GM23338 (cell line): Measurements from ENCODE around the gene DACH1. TPM values are rescaled to one million over a fixed set of nuclear protein-coding genes. Genes with fewer than 3 reads are reported as not detected.

ENCODE experiments used
- ATAC-seq: fragments of 200-7000 bp; cut with Tn5 transposase; 3 replicates; pipeline ENCODE4 v1.9.1; 2020
- DNase-seq: peaks from one replicate; pipeline ENCODE4 v3.0.0-alpha.2; 2015; ENCODE audit warnings: low spot score
- H2AFZ ChIP-seq: fragments of 200-600 bp; sonication (generic); 2 replicates; pipeline ENCODE4 v1.8.0; 2016; ENCODE audit warnings: antibody characterized with exemption, mild to moderate bottlenecking, moderate library complexity
- H3F3A ChIP-seq: fragments of 200-600 bp; sonication (generic); replicated peaks from 2 replicates; pipeline ENCODE4 v1.8.0; 2017; ENCODE audit warnings: antibody characterized with exemption, mixed run types, low read depth
- H3K27ac ChIP-seq: fragments of 200-600 bp; sonication (generic); 2 replicates; pipeline ENCODE4 v1.6.1; 2016; ENCODE audit warnings: low read depth
- H3K27me3 ChIP-seq: fragments of 200-600 bp; sonication (generic); 2 replicates; pipeline ENCODE4 v1.8.0; 2016; ENCODE audit warnings: mild to moderate bottlenecking, mixed run types, moderate library complexity; ENCODE audit not compliant: insufficient read depth
- H3K36me3 ChIP-seq: fragments of 200-600 bp; sonication (generic); 2 replicates; pipeline ENCODE4 v1.8.0; 2016; ENCODE audit warnings: mild to moderate bottlenecking; ENCODE audit not compliant: insufficient read depth
- H3K4me1 ChIP-seq: fragments of 200-600 bp; sonication (generic); 2 replicates; pipeline ENCODE4 v1.8.0; 2016; ENCODE audit warnings: mild to moderate bottlenecking, moderate library complexity; ENCODE audit not compliant: insufficient read depth
- H3K4me2 ChIP-seq: fragments of 200-600 bp; sonication (generic); 2 replicates; pipeline ENCODE4 v1.7.1; 2017; ENCODE audit warnings: mixed run types
- H3K4me3 ChIP-seq: fragments of 200-600 bp; sonication (generic); 2 replicates; pipeline ENCODE4 v1.6.1; 2016; ENCODE audit warnings: mixed run types
- H3K79me2 ChIP-seq: fragments of 200-600 bp; sonication (generic); replicated peaks from 2 replicates; pipeline ENCODE4 v1.8.0; 2017; ENCODE audit warnings: mild to moderate bottlenecking; ENCODE audit not compliant: insufficient read depth
- H3K9me2 ChIP-seq: fragments of 200-600 bp; sonication (generic); 2 replicates; pipeline ENCODE4 v1.8.0; 2017; ENCODE audit not compliant: insufficient read depth
- H4K20me1 ChIP-seq: fragments of 200-600 bp; sonication (generic); replicated peaks from 2 replicates; pipeline ENCODE4 v1.8.0; 2017; ENCODE audit warnings: mild to moderate bottlenecking; ENCODE audit not compliant: insufficient read depth
- H3K27ac Mint-ChIP-seq: 2 replicates; pipeline ENCODE4 v1.8.0; 2020; ENCODE audit warnings: inconsistent platforms, mild to moderate bottlenecking, moderate library complexity, mixed read lengths
- H3K27me3 Mint-ChIP-seq: 3 replicates; pipeline ENCODE4 v1.8.0; 2022; ENCODE audit warnings: low read depth, mild to moderate bottlenecking, moderate library complexity, mixed read lengths, inconsistent platforms; ENCODE audit not compliant: insufficient read depth, poor library complexity
- H3K36me3 Mint-ChIP-seq: 3 replicates; pipeline ENCODE4 v1.8.0; 2021; ENCODE audit warnings: low read depth, mild to moderate bottlenecking, inconsistent platforms, moderate library complexity, mixed read lengths
- H3K4me1 Mint-ChIP-seq: 3 replicates; pipeline ENCODE4 v1.8.0; 2020; ENCODE audit warnings: mild to moderate bottlenecking, inconsistent platforms, mixed read lengths
- H3K4me3 Mint-ChIP-seq: 3 replicates; pipeline ENCODE4 v1.8.0; 2021; ENCODE audit warnings: moderate library complexity, mild to moderate bottlenecking, inconsistent platforms, mixed read lengths
- H3K9me3 Mint-ChIP-seq: 3 replicates; pipeline ENCODE4 v1.8.0; 2020; ENCODE audit warnings: moderate library complexity, mild to moderate bottlenecking, inconsistent platforms, mixed read lengths
- CTCF ChIP-seq, 2 experiments: fragments of 200-600 bp in 1 of 2; sonication (generic) in 1 of 2; conservative IDR thresholded peaks; 2 replicates each; pipeline versions ENCODE4 v1.5.1 to v1.6.1; 2016 to 2017; ENCODE audit warnings: antibody characterized with exemption in 2 of 2, low read depth in 2 of 2, mild to moderate bottlenecking in 2 of 2, moderate library complexity in 1 of 2
- EZH2 ChIP-seq: fragments of 200-600 bp; sonication (generic); IDR thresholded peaks from one replicate; pipeline ENCODE4 v1.8.0; 2017; ENCODE audit warnings: antibody characterized with exemption, mild to moderate bottlenecking, low read depth; ENCODE audit not compliant: unreplicated experiment
- EZH2phosphoT487 ChIP-seq: fragments of 200-600 bp; sonication (generic); IDR thresholded peaks from one replicate; pipeline ENCODE4 v1.8.1; 2018; ENCODE audit warnings: antibody characterized with exemption; ENCODE audit not compliant: unreplicated experiment
- NANOG ChIP-seq: IDR thresholded peaks from 2 replicates; pipeline ENCODE4 v1.6.1; 2016; ENCODE audit warnings: antibody characterized with exemption, borderline replicate concordance
- POLR2AphosphoS5 ChIP-seq: IDR thresholded peaks from 2 replicates; pipeline ENCODE4 v1.6.1; 2016; ENCODE audit warnings: antibody characterized with exemption, low read depth
- REST ChIP-seq: IDR thresholded peaks from one replicate; pipeline ENCODE4 v1.6.1; 2018; ENCODE audit warnings: antibody characterized with exemption; ENCODE audit not compliant: unreplicated experiment
- ZNF331 ChIP-seq: fragments of 250-450 bp; sonication (Bioruptor Pico); IDR thresholded peaks from 2 replicates; pipeline ENCODE4 v1.5.0; 2020; ENCODE audit warnings: low read depth, mild to moderate bottlenecking, moderate library complexity
- ZNF462 ChIP-seq: fragments of 250-450 bp; sonication (Bioruptor Pico); IDR thresholded peaks from 2 replicates; pipeline ENCODE4 v1.5.0; 2020; ENCODE audit warnings: mild to moderate bottlenecking, moderate library complexity
- polyA plus RNA-seq: library from polyadenylated mRNA; unstranded; fragments of >200 nt; fragmentation: Nextera tagmentation; extraction: Ambion mirVana; gene quantifications from 2 replicates; pipeline ENCODE4 v1.2.1, GENCODE V29; 2016
- total RNA-seq: library from RNA; depleted of rRNA; stranded (reverse); fragments of >200 nt; shearing (Covaris generic); gene quantifications from 2 replicates; pipeline ENCODE4 v1.2.3, GENCODE V29; 2014

DACH1 gene
- total and polyA plus RNA-seq, 2 experiments from 2014 or later = 0.45 to 0.57 TPM

GRCh38 chr13:71459708-71460107 is 407.3 kb downstream of the DACH1 start:
- H3K4me1 Mint-ChIP-seq = no peaks in the 10 kb centered on the region
- H3K27ac Mint-ChIP-seq = no peak overlapping the region
- H3K27me3 ChIP-seq = no peaks in the 10 kb centered on the region
- H3F3A ChIP-seq = no peaks in the 10 kb centered on the region
- DNase-seq (no peak), ATAC-seq (no peak)
- no peaks in the 10 kb centered on the region for H3K4me1 ChIP-seq
- no peak overlapping the region for H3K4me3 Mint-ChIP-seq
- H3K9me3 Mint-ChIP-seq = no peaks in the 10 kb centered on the region
- H2AFZ ChIP-seq = no peak overlapping the region
- no peaks in the 10 kb centered on the region for H4K20me1 ChIP-seq
- no peaks in the 10 kb centered on the region for H3K36me3 ChIP-seq
- no peak overlapping the region for H3K27ac ChIP-seq
- no peak overlapping the region for H3K4me2 ChIP-seq
- H3K36me3 Mint-ChIP-seq = no peaks in the 10 kb centered on the region
- no peaks in the 10 kb centered on the region for H3K27me3 Mint-ChIP-seq
- TF ChIP-seq NANOG (no peak), ZNF331 (CRISPR knock-in tag) (no peak), CTCF (conservative IDR thresholded peaks at IDR 0.05; ENCODE audit: low read depth in 2 of 2) (no peak), REST (no peak)
- no peaks in the 10 kb centered on the region for H3K79me2 ChIP-seq
- H3K4me3 ChIP-seq = no peak overlapping the region
- no peaks in the 10 kb centered on the region for H3K9me2 ChIP-seq

- Mint-ChIP-seq H3K27ac (no peak overlapping the region), H3K4me1 (no peaks in the 10 kb centered on the region), H3K27me3 (no peaks in the 10 kb centered on the region), H3K36me3 (no peaks in the 10 kb centered on the region), H3K4me3 (no peak overlapping the region), H3K9me3 (no peaks in the 10 kb centered on the region)
- H3K27me3 ChIP-seq = no peaks in the 10 kb centered on the region
- no peaks in the 10 kb centered on the region for H3K36me3 ChIP-seq
- H3K4me1 ChIP-seq = no peaks in the 10 kb centered on the region
- no peaks in the 10 kb centered on the region for H3K79me2 ChIP-seq
- no peak overlapping the region for H2AFZ ChIP-seq
- no peak overlapping the region for H3K4me2 ChIP-seq
- no peaks in the 10 kb centered on the region for H3F3A ChIP-seq
- ATAC-seq (no peak), DNase-seq (no peak)
- no peak overlapping the region for H3K27ac ChIP-seq
- H4K20me1 ChIP-seq = no peaks in the 10 kb centered on the region
- H3K9me2 ChIP-seq = no peaks in the 10 kb centered on the region
- H3K4me3 ChIP-seq = no peak overlapping the region
- TF ChIP-seq EZH2phosphoT487 = no peak
- TF ChIP-seq EZH2 = no peak
- TF ChIP-seq CTCF (conservative IDR thresholded peaks at IDR 0.05; ENCODE audit: low read depth in 2 of 2) = no peak
- no peak for TF ChIP-seq POLR2AphosphoS5
- no peak for TF ChIP-seq NANOG
- no peak for TF ChIP-seq ZNF462 (CRISPR knock-in tag)
- no peak for TF ChIP-seq ZNF331 (CRISPR knock-in tag)
Observed at GRCh38 chr13:71457645-71458044, 409.4 kb downstream of the DACH1 start.
